Loucy (cell line): ENCODE results near the gene PTTG1IP.
A peak's percentile ranks its signal among the peaks of the same experiment; 100 is the strongest.

ENCODE experiments used
- H2AFZ ChIP-seq: fragments of 200-600 bp; sonication (generic); 2 replicates; pipeline ENCODE4 v1.6.0; 2016; ENCODE audit warnings: antibody characterized with exemption, mild to moderate bottlenecking, low read length, moderate library complexity
- H3F3A ChIP-seq: fragments of 200-600 bp; 2 replicates; pipeline ENCODE4 v1.6.0; 2016; ENCODE audit warnings: antibody characterized with exemption, low read depth, mild to moderate bottlenecking
- H3K27me3 ChIP-seq: fragments of 200-600 bp; sonication (generic); 2 replicates; pipeline ENCODE4 v1.6.1; 2014; ENCODE audit warnings: low read length, mild to moderate bottlenecking; ENCODE audit not compliant: insufficient read depth, poor library complexity, severe bottlenecking
- H3K36me3 ChIP-seq: fragments of 200-600 bp; sonication (generic); 2 replicates; pipeline ENCODE4 v1.6.1; 2016; ENCODE audit warnings: low read length; ENCODE audit not compliant: insufficient read depth
- H3K4me1 ChIP-seq: fragments of 200-600 bp; sonication (generic); 2 replicates; pipeline ENCODE4 v1.5.1; 2014; ENCODE audit warnings: low read length, mild to moderate bottlenecking; ENCODE audit not compliant: insufficient read depth, poor library complexity, severe bottlenecking
- H3K4me2 ChIP-seq: fragments of 200-600 bp; sonication (generic); 2 replicates; pipeline ENCODE4 v1.6.0; 2014; ENCODE audit warnings: antibody characterized with exemption, low read length, low read depth, mild to moderate bottlenecking; ENCODE audit not compliant: poor library complexity, severe bottlenecking
- H3K4me3 ChIP-seq: fragments of 200-600 bp; sonication (generic); 2 replicates; pipeline ENCODE4 v1.5.1; 2014; ENCODE audit warnings: low read length, mild to moderate bottlenecking, mixed read lengths; ENCODE audit not compliant: poor library complexity, severe bottlenecking
- H3K79me2 ChIP-seq: fragments of 200-600 bp; sonication (generic); 2 replicates; pipeline ENCODE4 v1.6.1; 2014; ENCODE audit warnings: low read length; ENCODE audit not compliant: insufficient read depth
- H3K9ac ChIP-seq: fragments of 200-600 bp; sonication (generic); 2 replicates; pipeline ENCODE4 v1.6.0; 2014; ENCODE audit warnings: mild to moderate bottlenecking, low read depth, low read length, moderate library complexity; ENCODE audit not compliant: poor library complexity, severe bottlenecking
- H3K9me2 ChIP-seq: fragments of 200-600 bp; sonication (generic); replicated peaks from 2 replicates; pipeline ENCODE4 v1.6.1; 2016; ENCODE audit warnings: low read depth, low read length, mixed read lengths
- H3K9me3 ChIP-seq: fragments of 200-600 bp; sonication (generic); 2 replicates; pipeline ENCODE4 v1.6.1; 2014; ENCODE audit warnings: mild to moderate bottlenecking, antibody characterized with exemption, low read length, low read depth; ENCODE audit not compliant: insufficient read depth
- H4K20me1 ChIP-seq: fragments of 200-600 bp; sonication (generic); 2 replicates; pipeline ENCODE4 v1.6.0; 2014; ENCODE audit warnings: antibody characterized with exemption, low read length, mild to moderate bottlenecking; ENCODE audit not compliant: insufficient read depth, poor library complexity, severe bottlenecking
- CTCF ChIP-seq: fragments of 200-600 bp; sonication (generic); conservative IDR thresholded peaks from 2 replicates; pipeline ENCODE4 v1.5.1; 2014; ENCODE audit warnings: mild to moderate bottlenecking, antibody characterized with exemption, low read length
- EZH2phosphoT487 ChIP-seq: fragments of 200-600 bp; IDR thresholded peaks from 2 replicates; pipeline ENCODE4 v1.6.1; 2018; ENCODE audit warnings: antibody characterized with exemption, mild to moderate bottlenecking, moderate library complexity, borderline replicate concordance

The PTTG1IP gene

GRCh38 chr21:44812640-44813039 lies 60.9 kb downstream of the PTTG1IP start:
- Histone ChIP-seq H3K27me3 (no peaks in the 10 kb centered on the region), H3K79me2 (peaks cover 82% of the 10 kb centered on the region), H2AFZ (no peak overlapping the region), H3K9me2 (no peaks in the 10 kb centered on the region), H4K20me1 (peaks cover 74% of the 10 kb centered on the region), H3K4me3 (peak overlapping the region; percentile 4), H3K9ac (no peak overlapping the region), H3K4me1 (peaks cover 12% of the 10 kb centered on the region), H3F3A (no peaks in the 10 kb centered on the region), H3K4me2 (peak overlapping the region; percentile 45), H3K9me3 (no peaks in the 10 kb centered on the region), H3K36me3 (peaks cover 28% of the 10 kb centered on the region; the same call in 1 of the 2 replicates)
- TF ChIP-seq CTCF (no peak), EZH2phosphoT487 (no peak)

GRCh38 chr21:44810779-44811178 lies 62.7 kb downstream of the PTTG1IP start:
- Histone ChIP-seq H3K27me3 (no peaks in the 10 kb centered on the region), H4K20me1 (peaks cover 57% of the 10 kb centered on the region), H3K9ac (no peak overlapping the region), H3F3A (no peaks in the 10 kb centered on the region), H3K9me2 (no peaks in the 10 kb centered on the region), H3K9me3 (no peaks in the 10 kb centered on the region), H2AFZ (no peak overlapping the region), H3K4me2 (peak overlapping the region; percentile 45), H3K4me1 (peaks cover 3% of the 10 kb centered on the region), H3K4me3 (no peak overlapping the region), H3K36me3 (peaks cover 47% of the 10 kb centered on the region; the same call in 1 of the 2 replicates), H3K79me2 (peaks cover 64% of the 10 kb centered on the region)
- TF ChIP-seq CTCF, result no peak
- no peak for TF ChIP-seq EZH2phosphoT487

GRCh38 chr21:44805859-44806258 lies 67.6 kb downstream of the PTTG1IP start:
- Histone ChIP-seq H4K20me1 (peaks cover 18% of the 10 kb centered on the region), H3K9ac (no peak overlapping the region), H3K79me2 (peaks cover 45% of the 10 kb centered on the region), H2AFZ (no peak overlapping the region), H3K27me3 (no peaks in the 10 kb centered on the region), H3K4me3 (no peak overlapping the region), H3F3A (peaks cover 4% of the 10 kb centered on the region; the same call in 1 of the 2 replicates), H3K9me3 (no peaks in the 10 kb centered on the region), H3K4me2 (no peak overlapping the region), H3K4me1 (no peaks in the 10 kb centered on the region), H3K36me3 (peaks cover 57% of the 10 kb centered on the region; the same call in 1 of the 2 replicates), H3K9me2 (no peaks in the 10 kb centered on the region)
- TF ChIP-seq EZH2phosphoT487 (no peak), CTCF (no peak)
